Esophagus muscularis mucosa (tissue), 4 donors: ENCODE data around the gene THOP1.

ENCODE experiments used
- EP300 ChIP-seq: sonication (generic); formaldehyde crosslinking; IDR thresholded peaks from one replicate; pipeline ENCODE4 v1.6.1; 2017; ENCODE audit warnings: antibody characterized with exemption
- POLR2A ChIP-seq: fragments of 450-650 bp; IDR thresholded peaks from one replicate; pipeline ENCODE4 v1.6.1; 2017; ENCODE audit warnings: antibody characterized with exemption, moderate library complexity, mild to moderate bottlenecking, low read depth
- POLR2AphosphoS5 ChIP-seq, 2 donors: sonication (generic); formaldehyde crosslinking; IDR thresholded peaks; one replicate each; pipeline ENCODE4 v1.6.1; 2017; ENCODE audit warnings: antibody characterized with exemption in 2 of 2
- TF ChIP-seq, protein P1 (sequence below), 3 experiments: fragments of 200-600 bp in 2 of 3; fragments of 450-650 bp in 1 of 3; sonication (generic) in 2 of 3; IDR thresholded peaks; one replicate each; pipeline ENCODE4 v1.5.1; 2017 to 2019; ENCODE audit warnings: antibody characterized with exemption in 3 of 3, mild to moderate bottlenecking in 2 of 3, moderate library complexity in 1 of 3

DNA sequence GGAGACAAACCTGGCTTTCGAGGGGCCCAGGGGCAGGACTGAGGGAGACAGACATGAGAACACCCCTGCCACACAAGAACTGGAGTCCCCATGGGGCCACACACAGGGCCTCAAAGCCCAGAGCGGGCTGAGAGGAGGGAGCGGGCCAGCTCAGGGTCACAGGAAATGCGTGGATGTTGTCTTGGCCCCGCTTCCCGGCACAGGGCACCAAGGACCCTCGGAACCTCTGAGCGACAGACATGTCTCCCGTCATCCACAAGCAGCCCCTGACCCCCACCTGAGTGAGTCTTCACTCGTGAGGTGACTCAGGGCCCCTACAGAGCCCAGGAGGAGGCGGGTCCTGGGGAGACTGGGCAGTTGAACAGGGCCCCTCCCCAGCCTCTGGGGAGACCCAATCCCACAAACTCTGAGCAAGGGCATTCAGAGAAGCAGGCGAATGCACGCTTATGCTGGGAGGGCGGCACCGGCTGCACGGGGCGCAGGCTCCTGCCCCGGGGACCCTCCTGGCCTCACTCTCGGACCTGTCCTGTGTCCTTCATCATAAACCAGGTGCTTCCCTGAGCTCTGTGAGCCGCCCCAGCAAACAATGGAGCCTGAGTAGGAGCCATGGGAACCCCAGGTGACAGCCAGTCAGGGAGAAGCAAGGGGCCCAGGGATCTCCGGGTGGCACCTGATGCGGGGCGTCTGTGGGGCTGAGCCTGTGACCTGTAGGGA, 22.4 kb upstream of the THOP1 start:
- TF ChIP-seq POLR2AphosphoS5 (IDR thresholded peaks at IDR 0.05) (no peak), EP300 (no peak), POLR2A (no peak)
- TF ChIP-seq, protein P1, sequence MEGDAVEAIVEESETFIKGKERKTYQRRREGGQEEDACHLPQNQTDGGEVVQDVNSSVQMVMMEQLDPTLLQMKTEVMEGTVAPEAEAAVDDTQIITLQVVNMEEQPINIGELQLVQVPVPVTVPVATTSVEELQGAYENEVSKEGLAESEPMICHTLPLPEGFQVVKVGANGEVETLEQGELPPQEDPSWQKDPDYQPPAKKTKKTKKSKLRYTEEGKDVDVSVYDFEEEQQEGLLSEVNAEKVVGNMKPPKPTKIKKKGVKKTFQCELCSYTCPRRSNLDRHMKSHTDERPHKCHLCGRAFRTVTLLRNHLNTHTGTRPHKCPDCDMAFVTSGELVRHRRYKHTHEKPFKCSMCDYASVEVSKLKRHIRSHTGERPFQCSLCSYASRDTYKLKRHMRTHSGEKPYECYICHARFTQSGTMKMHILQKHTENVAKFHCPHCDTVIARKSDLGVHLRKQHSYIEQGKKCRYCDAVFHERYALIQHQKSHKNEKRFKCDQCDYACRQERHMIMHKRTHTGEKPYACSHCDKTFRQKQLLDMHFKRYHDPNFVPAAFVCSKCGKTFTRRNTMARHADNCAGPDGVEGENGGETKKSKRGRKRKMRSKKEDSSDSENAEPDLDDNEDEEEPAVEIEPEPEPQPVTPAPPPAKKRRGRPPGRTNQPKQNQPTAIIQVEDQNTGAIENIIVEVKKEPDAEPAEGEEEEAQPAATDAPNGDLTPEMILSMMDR (IDR thresholded peaks at IDR 0.05), result no peak
